Smooth muscle cell (in vitro differentiated cells): ENCODE results near the gene ACER3. TPM values are rescaled to one million over a fixed set of nuclear protein-coding genes. Genes with fewer than 3 reads are reported as not detected.

ENCODE experiments used
- DNase-seq: peaks from one replicate; lab custom pipeline; 2025; ENCODE audit not compliant: unreplicated experiment; lab: John Stamatoyannopoulos, UW
- H2AFZ ChIP-seq: fragments of 200-600 bp; sonication (generic); 2 replicates; pipeline ENCODE4 v1.6.0; 2016; ENCODE audit warnings: antibody characterized with exemption, low read depth, mild to moderate bottlenecking
- H3F3A ChIP-seq: fragments of 200-600 bp; sonication (generic); 2 replicates; pipeline ENCODE4 v1.6.0; 2017; ENCODE audit warnings: antibody characterized with exemption, low read depth
- H3K27ac ChIP-seq: fragments of 200-600 bp; sonication (generic); 2 replicates; pipeline ENCODE4 v1.5.1; 2016; ENCODE audit warnings: low read depth, mild to moderate bottlenecking
- H3K27me3 ChIP-seq: fragments of 200-600 bp; sonication (generic); 2 replicates; pipeline ENCODE4 v1.6.1; 2016; ENCODE audit warnings: low read depth, mild to moderate bottlenecking
- H3K36me3 ChIP-seq: fragments of 200-600 bp; sonication (generic); 2 replicates; pipeline ENCODE4 v1.5.1; 2016; ENCODE audit warnings: low read depth
- H3K4me1 ChIP-seq: fragments of 200-600 bp; sonication (generic); 2 replicates; pipeline ENCODE4 v1.5.1; 2016; ENCODE audit warnings: low read depth
- H3K4me2 ChIP-seq: fragments of 200-600 bp; sonication (generic); 2 replicates; pipeline ENCODE4 v1.6.0; 2016; ENCODE audit warnings: mild to moderate bottlenecking
- H3K4me3 ChIP-seq: fragments of 200-600 bp; sonication (generic); 2 replicates; pipeline ENCODE4 v1.5.1; 2016; ENCODE audit warnings: mild to moderate bottlenecking
- H3K79me2 ChIP-seq: fragments of 200-600 bp; sonication (generic); 2 replicates; pipeline ENCODE4 v1.6.0; 2016; ENCODE audit warnings: low read depth, mild to moderate bottlenecking
- H3K9ac ChIP-seq: fragments of 200-600 bp; sonication (generic); 2 replicates; pipeline ENCODE4 v1.6.0; 2016; ENCODE audit warnings: low read depth
- H3K9me3 ChIP-seq: fragments of 200-600 bp; sonication (generic); replicated peaks from 2 replicates; pipeline ENCODE4 v1.5.1; 2016; ENCODE audit warnings: low read depth
- H4K20me1 ChIP-seq: fragments of 200-600 bp; sonication (generic); 2 replicates; pipeline ENCODE4 v1.6.0; 2016; ENCODE audit warnings: low read depth
- WGBS: methylation state at CpG from one replicate; pipeline ENCODE4 v1.1.7; 2016; ENCODE audit warnings: low lambda C conversion rate; 5-methylcytosine and 5-hydroxymethylcytosine counted together
- polyA plus RNA-seq: library from polyadenylated mRNA; unstranded; fragments of >200 nt; fragmentation: Nextera tagmentation; extraction: Ambion mirVana; gene quantifications from 2 replicates; pipeline ENCODE4 v1.2.1, GENCODE V29; 2016
- total RNA-seq: library from RNA; depleted of rRNA; stranded (reverse); fragments of >200 nt; gene quantifications from 2 replicates; pipeline ENCODE4 v1.2.3, GENCODE V29; 2014
- TF ChIP-seq, protein P1 (sequence below): fragments of 200-600 bp; sonication (generic); IDR thresholded peaks from 2 replicates; pipeline ENCODE4 v1.5.1; 2017; ENCODE audit warnings: borderline replicate concordance, mild to moderate bottlenecking, antibody characterized with exemption; ENCODE audit not compliant: insufficient read depth, poor library complexity, severe bottlenecking

The ACER3 gene
- total and polyA plus RNA-seq, 2 experiments from 2014 or later, result 14.0 to 16.8 TPM

DNA sequence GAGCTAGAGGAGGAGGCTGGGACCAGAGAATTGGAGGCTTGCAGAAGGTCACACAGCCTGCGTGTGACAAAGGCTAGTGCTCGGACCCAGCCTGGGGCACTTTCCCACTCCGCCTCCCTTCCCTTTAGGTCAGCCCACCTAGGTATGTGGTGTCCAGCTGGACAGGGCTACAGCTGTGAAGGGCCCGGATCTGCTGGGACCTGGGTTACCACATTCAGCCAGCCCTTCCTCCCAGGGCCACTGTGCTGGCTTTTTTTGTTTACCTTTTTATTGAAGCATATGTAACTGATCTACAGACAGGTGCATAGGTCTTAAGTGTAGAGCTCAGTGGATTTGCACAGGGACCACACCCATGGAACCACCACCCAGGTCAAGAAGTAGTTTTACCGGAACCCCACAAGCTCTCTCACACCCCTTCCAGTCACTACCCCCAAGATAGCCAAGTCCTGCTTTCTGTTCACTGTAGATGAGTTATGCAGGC is 214.7 kb downstream of the ACER3 start:
- TF ChIP-seq, protein P1, sequence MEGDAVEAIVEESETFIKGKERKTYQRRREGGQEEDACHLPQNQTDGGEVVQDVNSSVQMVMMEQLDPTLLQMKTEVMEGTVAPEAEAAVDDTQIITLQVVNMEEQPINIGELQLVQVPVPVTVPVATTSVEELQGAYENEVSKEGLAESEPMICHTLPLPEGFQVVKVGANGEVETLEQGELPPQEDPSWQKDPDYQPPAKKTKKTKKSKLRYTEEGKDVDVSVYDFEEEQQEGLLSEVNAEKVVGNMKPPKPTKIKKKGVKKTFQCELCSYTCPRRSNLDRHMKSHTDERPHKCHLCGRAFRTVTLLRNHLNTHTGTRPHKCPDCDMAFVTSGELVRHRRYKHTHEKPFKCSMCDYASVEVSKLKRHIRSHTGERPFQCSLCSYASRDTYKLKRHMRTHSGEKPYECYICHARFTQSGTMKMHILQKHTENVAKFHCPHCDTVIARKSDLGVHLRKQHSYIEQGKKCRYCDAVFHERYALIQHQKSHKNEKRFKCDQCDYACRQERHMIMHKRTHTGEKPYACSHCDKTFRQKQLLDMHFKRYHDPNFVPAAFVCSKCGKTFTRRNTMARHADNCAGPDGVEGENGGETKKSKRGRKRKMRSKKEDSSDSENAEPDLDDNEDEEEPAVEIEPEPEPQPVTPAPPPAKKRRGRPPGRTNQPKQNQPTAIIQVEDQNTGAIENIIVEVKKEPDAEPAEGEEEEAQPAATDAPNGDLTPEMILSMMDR, result no peak
- Histone ChIP-seq H2AFZ (no peak overlapping the region), H3K4me3 (no peak overlapping the region), H3K27ac (no peak overlapping the region), H3K36me3 (no peaks in the 10 kb centered on the region), H3K9me3 (peaks cover 3% of the 10 kb centered on the region), H3K79me2 (peaks cover 21% of the 10 kb centered on the region), H3K4me2 (no peak overlapping the region), H3K27me3 (no peaks in the 10 kb centered on the region), H3K9ac (no peak overlapping the region), H3F3A (no peaks in the 10 kb centered on the region), H4K20me1 (no peaks in the 10 kb centered on the region), H3K4me1 (no peaks in the 10 kb centered on the region)
- 92% methylated on average over 5 of the region's 5 CpGs for WGBS
- DNase-seq, result no peak

Other genes with a start within 250 kb of the ACER3 start
- 147 and 171 TPM in 2 replicates for gene LRRC32, start 190.2 kb upstream of the ACER3 start, total RNA-seq
- gene LRRC32, start 190.2 kb upstream of the ACER3 start, polyA plus RNA-seq, result 330 and 444 TPM in 2 replicates
- 75.2 and 76.5 TPM in 2 replicates for gene TSKU, start 77.6 kb upstream of the ACER3 start, total RNA-seq
- 122 and 144 TPM in 2 replicates for gene TSKU, start 77.6 kb upstream of the ACER3 start, polyA plus RNA-seq
- gene B3GNT6, start 173.5 kb downstream of the ACER3 start, total RNA-seq, result 0.13 TPM in 1 of 2 replicates, not detected in the other
- gene B3GNT6, start 173.5 kb downstream of the ACER3 start, polyA plus RNA-seq, result 0.11 TPM in 1 of 2 replicates, not detected in the other
- gene CAPN5, start 206.1 kb downstream of the ACER3 start, total RNA-seq, result 9.4 and 15.5 TPM in 2 replicates
- gene CAPN5, start 206.1 kb downstream of the ACER3 start, polyA plus RNA-seq, result 23.1 and 23.2 TPM in 2 replicates
- 2.1 TPM in 1 of 2 replicates, not detected in the other for gene OMP, start 241.9 kb downstream of the ACER3 start, total RNA-seq
- gene OMP, start 241.9 kb downstream of the ACER3 start, polyA plus RNA-seq, result not detected in 2 replicates